Transverse colon (tissue), 4 donors: ENCODE data around the gene CHST3.

Experiments used
- EP300 ChIP-seq: sonication (generic); formaldehyde crosslinking; IDR thresholded peaks from one replicate; pipeline ENCODE4 v1.6.1; 2017; ENCODE audit warnings: antibody characterized with exemption, low read depth
- POLR2A ChIP-seq: fragments of 450-650 bp; IDR thresholded peaks from one replicate; pipeline ENCODE4 v1.6.1; 2016; ENCODE audit warnings: antibody characterized with exemption, mild to moderate bottlenecking, moderate library complexity
- POLR2AphosphoS5 ChIP-seq, 3 donors: sonication (generic); formaldehyde crosslinking; IDR thresholded peaks; one replicate each; pipeline ENCODE4 v1.6.1; 2016; ENCODE audit warnings: antibody characterized with exemption in 3 of 3
- TF ChIP-seq, protein P1 (sequence below), 5 experiments: fragments of 200-600 bp in 3 of 5; fragments of 450-650 bp in 2 of 5; sonication (generic) in 3 of 5; IDR thresholded peaks; 1 replicate in 2 of 5; 2 replicates in 3 of 5; pipeline ENCODE4 v1.5.1; 2016 to 2017; ENCODE audit warnings: antibody characterized with exemption in 5 of 5, inconsistent platforms in 3 of 5, mild to moderate bottlenecking in 2 of 5, moderate library complexity in 1 of 5

DNA sequence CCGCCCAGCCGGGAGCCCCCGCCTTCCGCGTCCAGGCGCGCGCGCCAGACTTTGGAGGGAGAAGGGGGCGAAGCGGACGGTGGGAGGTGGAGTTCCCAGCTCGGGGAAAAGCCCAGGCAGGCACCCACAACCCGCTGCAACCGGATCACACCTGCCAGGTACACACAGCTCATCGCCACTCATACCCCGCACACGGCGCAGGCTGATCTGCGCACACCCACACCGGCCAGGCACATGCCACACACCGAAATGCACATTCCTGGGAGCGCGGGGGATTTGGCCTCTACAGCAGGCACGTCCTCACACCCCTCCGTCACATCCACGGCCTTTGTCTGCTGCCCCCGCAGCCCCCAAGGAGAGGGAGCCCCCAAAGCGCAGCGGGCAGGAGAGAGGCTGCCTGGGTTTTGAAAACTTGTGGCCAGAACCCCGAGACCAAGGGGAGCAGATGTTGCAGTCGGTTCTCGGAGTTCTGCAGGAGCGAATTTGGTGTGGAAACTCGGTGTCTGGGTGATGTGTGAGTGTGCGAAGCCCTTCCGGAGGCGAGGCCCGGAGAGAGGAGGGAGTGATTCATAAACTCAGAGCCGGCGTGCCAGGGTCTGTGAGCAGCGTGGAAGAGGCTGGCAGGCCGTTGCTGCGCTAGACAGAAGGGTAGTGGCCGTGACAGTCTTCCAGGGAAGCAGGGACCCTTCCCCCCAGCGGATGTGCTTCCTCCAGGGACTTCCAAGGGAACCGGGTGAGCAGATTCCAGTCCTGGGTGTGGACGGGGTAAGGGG is 734 bp downstream of the CHST3 start:
- TF ChIP-seq POLR2AphosphoS5 (IDR thresholded peaks at IDR 0.05) (peak in 2 of 3 donors; percentile 40 to 59), POLR2A (peak; percentile 28), EP300 (no peak)
- TF ChIP-seq, protein P1, sequence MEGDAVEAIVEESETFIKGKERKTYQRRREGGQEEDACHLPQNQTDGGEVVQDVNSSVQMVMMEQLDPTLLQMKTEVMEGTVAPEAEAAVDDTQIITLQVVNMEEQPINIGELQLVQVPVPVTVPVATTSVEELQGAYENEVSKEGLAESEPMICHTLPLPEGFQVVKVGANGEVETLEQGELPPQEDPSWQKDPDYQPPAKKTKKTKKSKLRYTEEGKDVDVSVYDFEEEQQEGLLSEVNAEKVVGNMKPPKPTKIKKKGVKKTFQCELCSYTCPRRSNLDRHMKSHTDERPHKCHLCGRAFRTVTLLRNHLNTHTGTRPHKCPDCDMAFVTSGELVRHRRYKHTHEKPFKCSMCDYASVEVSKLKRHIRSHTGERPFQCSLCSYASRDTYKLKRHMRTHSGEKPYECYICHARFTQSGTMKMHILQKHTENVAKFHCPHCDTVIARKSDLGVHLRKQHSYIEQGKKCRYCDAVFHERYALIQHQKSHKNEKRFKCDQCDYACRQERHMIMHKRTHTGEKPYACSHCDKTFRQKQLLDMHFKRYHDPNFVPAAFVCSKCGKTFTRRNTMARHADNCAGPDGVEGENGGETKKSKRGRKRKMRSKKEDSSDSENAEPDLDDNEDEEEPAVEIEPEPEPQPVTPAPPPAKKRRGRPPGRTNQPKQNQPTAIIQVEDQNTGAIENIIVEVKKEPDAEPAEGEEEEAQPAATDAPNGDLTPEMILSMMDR (IDR thresholded peaks at IDR 0.05), result no peak
